HG02610 (cell line): Measurements from ENCODE around the gene FNDC3B.
A peak's percentile ranks its signal among the peaks of the same experiment; 100 is the strongest.
"Not testable (repeated sequence)": the region's sequence is repeated elsewhere in the genome, so short reads cannot be mapped to it uniquely, and the experiment has no call there.

ENCODE experiments used
- ATAC-seq: cut with Tn5 transposase; IDR thresholded peaks from one replicate; pipeline ENCODE4 v1.9.1; 2021; ENCODE audit warnings: mild to moderate bottlenecking, moderate library complexity; ENCODE audit not compliant: unreplicated experiment

The FNDC3B gene

GRCh38 chr3:172039436-172040077 is at the start of gene FNDC3B:
FNDC3B (plus strand) TSS chr3:172039578; CDS start chr3:172112480, 72,902 bp downstream.
- ATAC-seq = peak; percentile 48

DNA sequence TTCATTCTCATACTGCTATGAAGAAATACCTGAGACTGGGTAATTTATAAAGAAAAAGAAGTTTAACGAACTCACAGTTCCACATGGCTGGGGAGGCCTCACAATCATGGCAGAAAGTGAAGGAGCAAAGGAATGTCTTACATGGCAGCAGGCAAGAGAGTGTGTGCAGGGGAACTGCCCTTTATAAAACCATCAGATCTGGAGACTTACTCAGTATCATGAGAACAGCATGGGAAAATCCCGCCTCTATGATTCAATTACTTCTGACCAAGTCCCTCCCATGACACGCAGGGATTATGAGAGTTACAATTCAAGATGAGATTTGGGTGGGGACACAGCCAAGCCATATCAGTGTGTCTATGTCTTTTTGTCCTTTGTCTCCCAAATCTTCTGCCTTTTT is 49.1 kb upstream of the FNDC3B start:
- ATAC-seq = not testable (repeated sequence)

DNA sequence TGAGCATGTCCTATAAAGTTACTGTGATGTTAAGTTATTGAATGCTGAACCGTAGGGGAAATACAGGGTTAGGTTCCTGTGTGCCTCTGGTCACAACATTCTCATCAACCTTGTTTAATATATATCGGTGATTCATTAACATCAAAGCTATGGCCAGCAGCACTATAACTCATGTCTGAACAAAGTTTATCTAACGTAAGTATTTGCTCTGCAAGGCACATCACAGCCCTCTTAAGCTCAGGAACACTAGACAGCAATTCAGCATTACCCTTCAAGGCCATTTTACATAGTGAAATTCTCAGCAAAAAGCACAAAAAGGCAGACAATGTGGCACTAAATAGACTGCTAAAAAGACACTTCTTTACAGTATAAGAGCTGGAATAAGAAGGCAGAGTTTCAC is 48.2 kb upstream of the FNDC3B start:
- ATAC-seq = no peak

DNA sequence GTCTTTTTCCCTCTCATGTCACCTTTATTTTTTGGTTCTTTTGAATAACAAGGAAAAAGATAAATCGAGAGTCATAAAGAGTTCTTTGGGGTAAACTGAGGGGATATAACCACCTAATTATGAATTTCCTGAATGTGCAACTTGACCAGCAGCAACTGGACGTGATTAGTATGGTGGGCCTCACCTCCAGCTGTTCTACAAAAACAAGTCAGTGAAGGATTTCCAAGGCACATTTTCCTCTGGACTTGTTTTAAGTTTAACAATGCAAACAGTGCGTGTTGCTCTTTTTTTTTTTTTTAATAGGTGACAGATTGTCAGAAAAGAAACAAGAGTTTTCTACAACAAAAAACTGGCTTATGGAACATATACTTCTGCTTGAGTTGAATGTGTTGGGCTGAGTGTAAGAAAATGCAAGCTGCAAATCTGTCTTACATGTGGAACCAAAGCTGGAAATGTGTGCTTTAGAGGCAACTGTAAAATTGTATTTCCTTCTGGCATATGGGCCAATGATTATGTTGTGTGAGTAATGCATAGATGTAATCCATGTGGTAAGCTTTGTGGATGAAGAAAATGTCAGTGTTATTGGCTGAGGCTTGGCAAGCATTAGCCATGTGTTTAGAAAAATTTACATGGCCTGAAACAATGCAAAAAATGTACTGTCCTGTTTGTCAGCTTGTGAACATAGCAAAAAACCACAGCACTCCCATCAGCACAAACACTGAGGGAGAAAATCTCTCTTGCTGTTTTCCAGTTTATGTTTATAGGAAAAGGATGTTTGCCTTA is 44.5 kb upstream of the FNDC3B start:
- no peak for ATAC-seq

DNA sequence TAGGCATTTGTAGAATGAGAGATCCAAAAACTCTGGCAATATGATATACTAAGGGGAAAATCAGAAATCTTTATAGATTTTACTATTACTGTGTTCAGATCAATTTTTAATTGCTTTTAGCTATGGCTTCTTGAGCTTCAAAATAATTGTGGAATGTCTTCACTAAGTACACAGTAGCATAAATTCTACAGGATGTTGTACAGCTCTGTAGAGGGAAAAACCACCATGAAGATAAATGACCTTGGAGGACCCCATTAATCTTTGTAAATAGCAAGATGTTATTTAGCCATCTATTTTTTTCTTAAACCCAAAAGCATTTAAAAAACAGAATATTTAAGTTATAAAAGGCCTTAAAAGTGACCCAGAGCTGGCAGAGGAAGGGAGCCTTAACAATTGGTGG is 43.9 kb upstream of the FNDC3B start:
- no peak for ATAC-seq

- no peak for ATAC-seq
Measured at GRCh38 chr3:171996178-171996817, 43.1 kb upstream of the FNDC3B start.

GRCh38 chr3:171998731-171999130 is 40.6 kb upstream of the FNDC3B start:
- ATAC-seq = not testable (repeated sequence)

GRCh38 chr3:172001616-172002015 is 37.8 kb upstream of the FNDC3B start:
- ATAC-seq = not testable (repeated sequence)

- no peak for ATAC-seq
Measured at GRCh38 chr3:172002512-172003078, 36.8 kb upstream of the FNDC3B start.

DNA sequence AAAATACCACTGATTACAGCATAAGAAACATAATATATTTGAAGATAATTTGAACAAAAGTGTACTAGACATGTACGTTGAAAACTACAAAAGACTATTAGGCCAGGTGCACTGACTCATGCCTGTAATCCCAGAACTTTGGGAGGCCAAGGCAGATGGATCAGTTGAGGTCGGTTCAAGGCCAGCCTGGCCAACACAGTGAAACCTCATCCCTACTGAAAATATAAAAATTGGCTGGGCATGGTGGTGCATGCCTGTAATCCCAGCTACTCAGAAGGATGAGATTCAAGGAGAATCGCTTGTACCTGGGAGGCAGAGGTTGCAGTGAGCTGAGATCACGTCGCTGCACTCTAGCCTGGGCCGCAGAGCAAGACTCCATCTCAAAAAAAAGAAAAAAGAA is 36.2 kb upstream of the FNDC3B start:
- ATAC-seq = no peak

- ATAC-seq = no peak
Measured at GRCh38 chr3:172007065-172007370, 32.4 kb upstream of the FNDC3B start.

- ATAC-seq = no peak
Measured at GRCh38 chr3:172009803-172010202, 29.6 kb upstream of the FNDC3B start.

DNA sequence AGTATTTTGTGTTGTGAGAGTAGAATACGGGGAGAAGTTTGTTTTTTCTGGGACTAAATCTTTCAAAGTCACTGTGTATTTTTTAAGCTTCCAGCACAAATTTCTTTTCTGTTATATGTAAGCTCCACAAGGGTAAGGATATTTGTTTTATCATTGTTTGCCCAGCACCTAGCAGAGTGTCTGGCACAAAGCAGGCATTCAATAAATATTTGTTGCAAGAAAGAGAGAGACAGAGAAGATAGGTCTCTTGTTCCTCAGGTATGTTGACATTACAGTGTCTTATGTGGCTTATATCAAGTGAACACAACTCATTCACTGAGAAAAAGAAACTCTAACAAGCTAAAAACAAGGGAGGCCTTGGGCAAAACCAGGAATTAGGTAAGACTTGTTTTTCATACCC is 26.6 kb upstream of the FNDC3B start:
- no peak for ATAC-seq

DNA sequence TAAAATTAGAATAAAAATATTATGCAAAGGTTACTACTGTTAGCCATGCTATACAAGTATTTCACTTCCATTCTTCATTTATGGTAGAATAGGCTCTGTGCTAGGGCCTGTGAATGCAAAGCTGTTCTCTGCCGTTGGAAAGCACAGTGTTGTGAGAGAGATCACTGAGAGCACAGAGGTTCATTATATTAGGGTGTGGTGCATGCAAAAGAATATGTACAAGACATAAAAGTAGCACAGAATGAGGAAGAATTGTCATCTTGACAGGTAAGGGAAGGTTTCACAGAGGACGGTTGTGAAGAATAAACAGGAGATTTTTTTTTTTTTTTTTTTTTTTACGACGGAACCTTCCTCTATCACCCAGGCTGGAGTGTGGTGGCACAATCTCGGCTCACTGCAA is 25.2 kb upstream of the FNDC3B start:
- ATAC-seq = no peak

DNA sequence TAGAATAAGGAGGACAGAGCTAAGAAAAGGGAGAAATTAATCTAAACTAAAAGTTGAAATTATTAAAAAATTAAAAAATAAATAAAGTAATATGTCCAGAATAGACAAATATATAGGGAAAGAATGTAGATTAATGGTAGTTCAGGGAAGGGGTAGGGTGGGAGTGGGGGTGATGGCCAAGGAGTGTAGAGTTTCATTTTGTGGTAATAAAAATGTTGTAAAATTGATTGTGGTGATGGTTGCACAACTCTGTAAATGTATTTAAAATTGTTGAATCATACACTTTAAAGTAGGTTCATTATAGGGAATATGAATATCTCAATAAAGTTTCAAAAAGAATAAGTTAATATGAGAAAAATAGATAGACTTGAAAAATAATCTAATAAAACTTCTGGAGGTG is 21.0 kb upstream of the FNDC3B start:
- no peak for ATAC-seq

- no peak for ATAC-seq
Measured at GRCh38 chr3:172020763-172021162, 18.6 kb upstream of the FNDC3B start.

GRCh38 chr3:172021164-172021563 is 18.2 kb upstream of the FNDC3B start:
- no peak for ATAC-seq

- no peak for ATAC-seq
Measured at GRCh38 chr3:172021859-172022258, 17.5 kb upstream of the FNDC3B start.

DNA sequence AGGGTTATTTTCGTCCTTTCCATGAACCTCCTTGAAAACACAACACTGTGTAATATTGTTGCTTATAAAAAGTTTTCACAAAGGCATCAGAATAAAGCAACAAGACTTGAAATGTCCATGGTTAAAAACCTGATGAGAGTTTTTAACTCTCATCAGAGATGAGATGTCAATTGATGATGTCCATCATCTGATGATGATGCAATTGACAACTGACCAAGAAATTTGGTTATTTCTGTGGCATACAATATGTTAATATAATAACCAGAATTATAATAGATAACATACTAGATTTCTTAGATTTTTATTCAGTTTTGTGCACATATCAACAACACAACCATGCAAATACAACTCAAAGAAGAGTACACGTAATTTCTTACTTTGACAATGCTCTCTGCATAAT is 15.5 kb upstream of the FNDC3B start:
- ATAC-seq = no peak

- no peak for ATAC-seq
Measured at GRCh38 chr3:172024679-172025078, 14.7 kb upstream of the FNDC3B start.

DNA sequence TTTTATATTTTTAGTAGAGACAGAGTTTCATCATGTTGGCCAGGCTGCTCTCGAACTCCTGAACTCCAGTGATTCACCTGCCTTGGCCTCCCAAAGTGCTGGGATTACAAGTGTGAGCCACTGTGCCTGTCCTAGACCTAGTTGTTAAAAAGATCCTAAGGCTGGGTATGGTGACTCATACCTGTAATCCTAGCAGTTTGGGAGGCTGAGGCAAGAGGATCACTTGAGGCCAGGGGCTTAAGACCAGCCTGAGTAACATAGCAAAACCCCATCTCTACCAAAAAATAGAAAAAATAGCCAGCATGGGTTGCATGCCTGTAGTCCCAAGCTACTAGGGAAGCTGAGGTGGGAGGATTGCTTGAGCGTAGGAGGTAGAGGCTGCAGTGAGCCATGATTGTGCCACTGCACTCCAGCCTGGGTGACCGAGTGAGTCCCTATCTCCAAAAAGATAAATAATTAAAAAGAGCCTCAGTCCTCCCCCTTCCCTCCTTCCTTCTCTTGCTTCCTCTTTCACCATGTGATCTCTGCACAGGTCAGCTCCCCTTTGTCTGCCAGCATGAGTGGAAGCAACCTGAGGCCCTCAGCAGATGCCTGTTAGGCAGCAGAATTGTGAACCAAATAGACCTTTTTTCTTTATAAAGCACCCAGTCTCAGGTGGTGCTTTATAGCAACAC is 9.8 kb upstream of the FNDC3B start:
- ATAC-seq = no peak
